ENCODE measurements around the gene LMF1.

The LMF1 gene

GRCh38 chr16:894841-895240, 75.9 kb downstream of the LMF1 start:
- no peak overlapping the region for H3K4me3 ChIP-seq (ENCODE audit: control insufficient read depth, low read depth, low read length)
- no peak for TF ChIP-seq CTCF (conservative IDR thresholded peaks at IDR 0.05; ENCODE audit: control insufficient read depth, insufficient read depth, low read depth, low read length)
- no peak for DNase-seq (ENCODE audit: low read depth)

- H3K4me3 ChIP-seq (ENCODE audit: control insufficient read depth, low read depth, low read length): no peak overlapping the region
- TF ChIP-seq CTCF (conservative IDR thresholded peaks at IDR 0.05; ENCODE audit: control insufficient read depth, insufficient read depth, low read depth, low read length): no peak
- DNase-seq (ENCODE audit: low read depth): no peak
These were observed 76.6 kb downstream of the LMF1 start for GRCh38 chr16:894136-894535.

GRCh38 chr16:893360-893759, 77.4 kb downstream of the LMF1 start:
- no peak for DNase-seq (ENCODE audit: low read depth)
- TF ChIP-seq CTCF (conservative IDR thresholded peaks at IDR 0.05; ENCODE audit: control insufficient read depth, insufficient read depth, low read depth, low read length): no peak
- H3K4me3 ChIP-seq (ENCODE audit: control insufficient read depth, low read depth, low read length): no peak overlapping the region

GRCh38 chr16:892536-893255, 78.1 kb downstream of the LMF1 start:
- no peak for TF ChIP-seq CTCF (conservative IDR thresholded peaks at IDR 0.05; ENCODE audit: control insufficient read depth, insufficient read depth, low read depth, low read length)
- no peak overlapping the region for H3K4me3 ChIP-seq (ENCODE audit: control insufficient read depth, low read depth, low read length)
- no peak for DNase-seq (ENCODE audit: low read depth)

- DNase-seq (ENCODE audit: low read depth): no peak
- no peak for TF ChIP-seq CTCF (conservative IDR thresholded peaks at IDR 0.05; ENCODE audit: control insufficient read depth, insufficient read depth, low read depth, low read length)
- H3K4me3 ChIP-seq (ENCODE audit: control insufficient read depth, low read depth, low read length): no peak overlapping the region
These were observed 78.8 kb downstream of the LMF1 start for GRCh38 chr16:892006-892405.

- DNase-seq (ENCODE audit: low read depth): no peak
- TF ChIP-seq CTCF (conservative IDR thresholded peaks at IDR 0.05; ENCODE audit: control insufficient read depth, insufficient read depth, low read depth, low read length): no peak
These were observed 79.4 kb downstream of the LMF1 start for GRCh38 chr16:891353-891740.

More at GRCh38 chr16:891353-891740, 79.4 kb downstream of the LMF1 start:
- H3K4me3 ChIP-seq (ENCODE audit: control insufficient read depth, low read depth, low read length): no peak overlapping the region

Data from fibroblast of mammary gland (primary cell).